ENCODE results near the gene TMEM231.

Gene TMEM231

DNA sequence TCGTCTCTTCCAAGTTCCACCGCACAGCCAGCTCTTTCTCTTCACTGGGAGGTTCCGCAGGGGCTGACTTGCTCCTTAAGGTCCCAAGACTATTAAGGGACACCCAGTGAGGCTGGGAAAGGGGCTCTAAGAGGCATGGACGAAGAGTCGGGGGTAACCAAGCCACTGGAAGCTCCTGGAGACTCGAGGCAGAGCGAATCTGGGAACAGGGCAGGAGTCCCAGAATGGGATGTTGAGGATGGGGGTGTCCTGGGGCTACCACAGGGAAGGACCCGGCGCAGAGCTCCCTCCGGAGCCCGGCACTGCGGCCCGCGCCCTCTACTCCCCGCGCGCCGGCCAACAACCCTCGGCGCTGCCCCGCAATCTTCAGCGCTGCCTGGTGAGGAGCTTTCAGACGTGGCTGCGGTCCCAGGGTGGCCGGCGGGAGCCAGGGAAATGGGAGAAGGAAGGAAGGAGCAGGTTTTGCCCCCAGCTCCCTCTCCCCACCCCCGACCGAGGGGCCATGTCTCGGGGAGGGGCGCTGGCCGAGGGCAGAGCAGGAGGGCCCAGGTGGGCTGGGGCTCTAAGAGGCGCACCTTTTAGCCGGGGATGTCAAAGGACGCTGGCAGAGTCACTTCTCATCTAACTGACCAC is 20.7 kb downstream of the TMEM231 start:
- ChIA-PET POLR2A (interaction anchor here (0.6 kb wide), 1 partner anchor 8 kb away, joined by 3 read pairs; no protein-coding TSS in a partner anchor), CTCF (interaction anchor here (0.6 to 3.1 kb wide), 3 partner anchors 16 to 63 kb away, joined by 3 to 22 read pairs (median 5); no protein-coding TSS in a partner anchor)
- no peak for DNase-seq (ENCODE audit: low read depth, low spot score)

DNA sequence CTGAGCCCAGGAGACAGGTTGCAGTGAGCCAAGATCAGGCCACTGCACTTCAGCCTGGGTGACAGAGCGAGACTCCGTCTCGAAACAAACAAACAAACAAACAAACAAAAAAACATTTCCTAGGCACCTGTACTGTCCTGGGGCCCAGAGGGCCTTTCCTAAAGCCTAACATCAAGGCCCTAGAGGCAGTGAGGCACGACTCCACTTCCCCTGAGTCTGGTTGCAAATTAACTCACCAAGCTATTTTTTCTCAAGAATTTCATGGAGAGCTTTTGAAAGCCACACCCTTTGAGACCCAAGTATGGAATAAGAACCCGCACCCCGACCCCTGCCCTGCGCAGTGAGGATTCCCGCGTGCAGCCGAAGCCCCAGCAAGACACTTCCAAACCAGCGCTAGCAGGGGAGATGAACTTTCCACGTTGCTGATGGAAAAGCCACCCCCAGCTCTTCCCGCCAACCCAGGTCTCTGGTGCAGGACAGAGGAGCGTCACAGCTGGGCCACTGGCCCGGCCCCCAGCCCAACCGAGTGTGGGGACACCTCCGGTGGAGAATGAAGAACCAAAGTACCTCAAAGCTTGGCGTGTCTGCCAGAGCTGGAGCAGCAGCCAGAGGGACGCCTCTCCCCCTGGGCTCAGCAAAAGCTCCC is 21.4 kb downstream of the TMEM231 start:
- ChIA-PET CTCF (interaction anchor here (0.6 to 3.1 kb wide), 2 partner anchors 15 to 17 kb away, joined by 5 to 22 read pairs; no protein-coding TSS in a partner anchor), POLR2A (no interaction called here)
- no peak overlapping the region for H3K4me3 ChIP-seq (ENCODE audit: low read depth, low read length)
- no peak for DNase-seq (ENCODE audit: low read depth, low spot score)
- TF ChIP-seq, protein P1, sequence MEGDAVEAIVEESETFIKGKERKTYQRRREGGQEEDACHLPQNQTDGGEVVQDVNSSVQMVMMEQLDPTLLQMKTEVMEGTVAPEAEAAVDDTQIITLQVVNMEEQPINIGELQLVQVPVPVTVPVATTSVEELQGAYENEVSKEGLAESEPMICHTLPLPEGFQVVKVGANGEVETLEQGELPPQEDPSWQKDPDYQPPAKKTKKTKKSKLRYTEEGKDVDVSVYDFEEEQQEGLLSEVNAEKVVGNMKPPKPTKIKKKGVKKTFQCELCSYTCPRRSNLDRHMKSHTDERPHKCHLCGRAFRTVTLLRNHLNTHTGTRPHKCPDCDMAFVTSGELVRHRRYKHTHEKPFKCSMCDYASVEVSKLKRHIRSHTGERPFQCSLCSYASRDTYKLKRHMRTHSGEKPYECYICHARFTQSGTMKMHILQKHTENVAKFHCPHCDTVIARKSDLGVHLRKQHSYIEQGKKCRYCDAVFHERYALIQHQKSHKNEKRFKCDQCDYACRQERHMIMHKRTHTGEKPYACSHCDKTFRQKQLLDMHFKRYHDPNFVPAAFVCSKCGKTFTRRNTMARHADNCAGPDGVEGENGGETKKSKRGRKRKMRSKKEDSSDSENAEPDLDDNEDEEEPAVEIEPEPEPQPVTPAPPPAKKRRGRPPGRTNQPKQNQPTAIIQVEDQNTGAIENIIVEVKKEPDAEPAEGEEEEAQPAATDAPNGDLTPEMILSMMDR (IDR thresholded peaks at IDR 0.05; ENCODE audit: insufficient read depth, low read length, missing control alignments): no peak

More for the DNA sequence above, 20.7 kb downstream of the TMEM231 start:
- no peak overlapping the region for H3K4me3 ChIP-seq (ENCODE audit: low read depth, low read length)
- TF ChIP-seq, protein P1 (IDR thresholded peaks at IDR 0.05; ENCODE audit: insufficient read depth, low read length, missing control alignments): no peak

DNA sequence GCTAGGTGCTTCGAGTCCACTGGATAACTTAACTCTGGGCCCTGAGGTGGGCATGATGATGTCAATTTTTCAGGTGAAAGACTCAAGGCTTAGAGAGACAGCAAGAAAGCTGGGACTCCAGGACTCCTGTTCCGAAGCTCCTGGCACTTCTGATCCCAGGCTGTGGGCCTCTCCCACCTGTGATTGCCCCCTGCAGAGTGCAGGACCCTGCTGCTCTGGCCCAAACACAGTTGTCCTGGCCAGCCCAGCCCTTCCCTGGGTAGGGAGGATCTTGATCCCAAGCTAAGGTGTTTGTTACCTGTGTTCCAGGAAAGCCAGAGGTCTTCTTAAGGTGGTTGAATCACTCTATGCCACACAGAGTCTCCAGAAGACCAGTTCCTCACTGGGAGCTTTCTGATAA is 23.3 kb downstream of the TMEM231 start:
- DNase-seq (ENCODE audit: low read depth, low spot score): no peak
- POLR2A ChIA-PET: no interaction called here
- H3K4me3 ChIP-seq (ENCODE audit: low read depth, low read length): no peak overlapping the region
- CTCF ChIA-PET: interaction anchor here (1.0 to 1.9 kb wide), 3 partner anchors 15 to 231 kb away, joined by 3 to 20 read pairs (median 3); no protein-coding TSS in a partner anchor
- TF ChIP-seq, protein P1 (IDR thresholded peaks at IDR 0.05; ENCODE audit: insufficient read depth, low read length, missing control alignments): no peak

DNA sequence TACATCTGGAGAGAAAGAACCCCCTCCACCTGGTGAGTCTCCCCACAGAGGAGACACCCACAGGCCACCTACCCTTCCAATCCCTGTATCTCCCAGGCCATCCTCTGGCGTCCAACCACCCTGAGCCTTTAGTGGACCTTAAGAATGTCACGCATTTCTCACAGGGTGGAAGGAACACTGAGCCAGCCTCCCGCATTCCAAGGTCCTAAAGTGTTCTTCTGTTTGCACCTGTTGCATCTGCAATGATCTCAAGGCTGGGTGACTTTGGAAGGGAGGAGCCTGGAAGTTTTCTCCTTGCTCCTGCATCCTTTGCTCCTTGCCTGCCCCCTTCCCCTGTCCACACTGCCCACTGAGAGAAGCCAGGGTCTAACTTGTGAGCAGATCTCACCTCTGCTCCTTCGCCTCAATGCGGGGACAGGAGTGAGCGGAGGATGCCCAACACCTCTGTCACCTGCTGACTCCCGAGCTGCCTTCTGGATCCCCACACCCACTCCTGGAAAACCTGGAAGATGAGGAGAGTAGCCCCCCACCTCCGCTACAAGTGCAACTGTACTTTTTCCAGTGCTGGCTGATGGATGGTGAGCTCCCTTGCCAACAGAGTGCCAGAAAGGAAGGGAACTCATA is 23.8 kb downstream of the TMEM231 start:
- POLR2A ChIA-PET: interaction anchor here (1.0 kb wide), 1 partner anchor 16 kb away, joined by 3 read pairs; no protein-coding TSS in a partner anchor
- TF ChIP-seq, protein P1 (IDR thresholded peaks at IDR 0.05; ENCODE audit: insufficient read depth, low read length, missing control alignments): no peak
- CTCF ChIA-PET: interaction anchor here (1.0 to 1.9 kb wide), 5 partner anchors 9 to 232 kb away, joined by 3 to 20 read pairs (median 3); no protein-coding TSS in a partner anchor
- DNase-seq (ENCODE audit: low read depth, low spot score): no peak
- no peak overlapping the region for H3K4me3 ChIP-seq (ENCODE audit: low read depth, low read length)

DNA sequence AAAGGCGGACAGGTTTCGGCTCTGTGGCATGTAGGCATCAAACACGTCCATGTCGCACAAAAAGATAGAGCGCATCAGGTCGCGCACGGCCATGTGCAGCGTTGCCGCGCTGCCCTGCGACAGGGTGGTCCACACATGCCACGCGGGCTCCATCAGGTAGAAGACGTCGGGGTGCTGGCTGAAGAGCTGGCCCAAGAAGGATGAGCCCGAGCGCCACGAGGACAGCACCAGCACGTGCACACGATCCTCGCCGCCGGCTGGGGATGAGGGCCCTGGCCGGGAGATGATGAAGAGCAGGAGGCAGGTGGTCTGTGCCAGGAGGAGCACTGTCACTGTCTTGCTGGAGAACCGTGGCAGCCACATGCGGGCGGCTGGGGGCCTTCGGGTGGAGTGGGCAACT is 26.1 kb downstream of the TMEM231 start:
- POLR2A ChIA-PET: no interaction called here
- DNase-seq (ENCODE audit: low read depth, low spot score): no peak
- TF ChIP-seq, protein P1 (IDR thresholded peaks at IDR 0.05; ENCODE audit: insufficient read depth, low read length, missing control alignments): no peak
- no peak overlapping the region for H3K4me3 ChIP-seq (ENCODE audit: low read depth, low read length)
- CTCF ChIA-PET: no interaction called here

Measured in AG04449 (cell line).